Nephron progenitor cell (in vitro differentiated cells): ENCODE measurements around the gene EPHA10.
A peak's percentile ranks its signal among the peaks of the same experiment; 100 is the strongest.
"Not testable (repeated sequence)": the region's sequence is repeated elsewhere in the genome, so short reads cannot be mapped to it uniquely, and the experiment has no call there.

Experiments used
- DNase-seq: peaks from one replicate; pipeline ENCODE4 v3.0.0; 2021
- H3K27ac Mint-ChIP-seq: 2 replicates; pipeline ENCODE4 v1.8.0; 2021; ENCODE audit warnings: mild to moderate bottlenecking, moderate library complexity, mixed read lengths
- H3K27me3 Mint-ChIP-seq: 2 replicates; pipeline ENCODE4 v1.8.0; 2021; ENCODE audit warnings: mild to moderate bottlenecking, low read depth, mixed read lengths; ENCODE audit not compliant: poor library complexity
- H3K36me3 Mint-ChIP-seq: 2 replicates; pipeline ENCODE4 v1.8.0; 2021; ENCODE audit warnings: low read depth, mixed read lengths
- H3K4me1 Mint-ChIP-seq: 2 replicates; pipeline ENCODE4 v1.8.0; 2021; ENCODE audit warnings: mixed read lengths
- H3K4me3 Mint-ChIP-seq: 2 replicates; pipeline ENCODE4 v1.8.0; 2021; ENCODE audit warnings: mild to moderate bottlenecking, moderate library complexity, mixed read lengths
- H3K9me3 Mint-ChIP-seq: 2 replicates; pipeline ENCODE4 v1.8.0; 2021; ENCODE audit warnings: mild to moderate bottlenecking, moderate library complexity, mixed read lengths
- TF ChIP-seq, protein P1 (sequence below): fragments of 200-600 bp; sonication (generic); IDR thresholded peaks from 2 replicates; pipeline ENCODE4 v1.5.0; 2021; ENCODE audit warnings: antibody characterized with exemption

The EPHA10 gene

DNA sequence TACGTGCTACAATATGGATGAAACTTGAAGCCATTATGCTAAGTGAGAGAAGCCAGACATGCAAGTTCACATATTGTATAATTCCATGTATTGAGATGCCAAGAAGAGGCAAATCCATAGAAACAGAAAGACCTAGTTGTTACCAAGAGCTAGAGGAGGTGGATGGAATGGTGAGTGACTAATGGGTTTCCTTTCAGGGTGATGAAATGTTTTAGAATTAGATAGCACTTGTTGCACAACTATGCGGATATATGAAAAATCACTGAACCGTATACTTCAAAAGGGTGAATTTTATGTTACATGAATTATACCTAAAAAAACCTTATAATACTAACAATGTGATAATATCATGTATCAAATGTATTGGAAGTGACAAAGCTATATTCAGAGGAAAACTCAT is 18.1 kb downstream of the EPHA10 start:
- Mint-ChIP-seq H3K4me1 (no peaks in the 10 kb centered on the region), H3K4me3 (no peak overlapping the region), H3K36me3 (no peaks in the 10 kb centered on the region), H3K27ac (no peak overlapping the region), H3K9me3 (peaks cover 23% of the 10 kb centered on the region), H3K27me3 (peaks cover 95% of the 10 kb centered on the region)
- TF ChIP-seq, protein P1, sequence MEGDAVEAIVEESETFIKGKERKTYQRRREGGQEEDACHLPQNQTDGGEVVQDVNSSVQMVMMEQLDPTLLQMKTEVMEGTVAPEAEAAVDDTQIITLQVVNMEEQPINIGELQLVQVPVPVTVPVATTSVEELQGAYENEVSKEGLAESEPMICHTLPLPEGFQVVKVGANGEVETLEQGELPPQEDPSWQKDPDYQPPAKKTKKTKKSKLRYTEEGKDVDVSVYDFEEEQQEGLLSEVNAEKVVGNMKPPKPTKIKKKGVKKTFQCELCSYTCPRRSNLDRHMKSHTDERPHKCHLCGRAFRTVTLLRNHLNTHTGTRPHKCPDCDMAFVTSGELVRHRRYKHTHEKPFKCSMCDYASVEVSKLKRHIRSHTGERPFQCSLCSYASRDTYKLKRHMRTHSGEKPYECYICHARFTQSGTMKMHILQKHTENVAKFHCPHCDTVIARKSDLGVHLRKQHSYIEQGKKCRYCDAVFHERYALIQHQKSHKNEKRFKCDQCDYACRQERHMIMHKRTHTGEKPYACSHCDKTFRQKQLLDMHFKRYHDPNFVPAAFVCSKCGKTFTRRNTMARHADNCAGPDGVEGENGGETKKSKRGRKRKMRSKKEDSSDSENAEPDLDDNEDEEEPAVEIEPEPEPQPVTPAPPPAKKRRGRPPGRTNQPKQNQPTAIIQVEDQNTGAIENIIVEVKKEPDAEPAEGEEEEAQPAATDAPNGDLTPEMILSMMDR: no peak
- no peak for DNase-seq

DNA sequence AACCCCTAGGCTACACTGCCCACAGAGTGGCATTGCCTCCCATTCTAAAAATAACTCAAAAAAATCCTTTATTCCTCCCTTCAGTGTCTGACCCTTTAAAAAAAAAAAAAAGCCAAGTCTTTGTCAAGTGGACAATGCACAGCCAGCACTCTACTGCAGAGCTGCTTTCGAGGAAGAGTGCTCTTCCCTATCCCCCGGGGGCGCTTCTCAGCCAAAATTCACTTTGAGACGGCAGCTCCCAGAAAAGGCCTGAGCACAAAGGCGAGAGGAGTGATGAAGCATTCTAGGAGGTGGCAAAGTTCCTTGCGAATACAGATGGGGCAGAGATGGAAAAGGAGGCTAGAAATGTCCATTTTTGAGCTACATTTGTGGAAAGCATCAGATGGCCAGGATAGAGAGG is 23.3 kb downstream of the EPHA10 start:
- peaks cover 88% of the 10 kb centered on the region for H3K27me3 Mint-ChIP-seq
- no peak for DNase-seq
- no peaks in the 10 kb centered on the region for H3K4me1 Mint-ChIP-seq
- H3K27ac Mint-ChIP-seq: no peak overlapping the region
- TF ChIP-seq, protein P1: no peak
- H3K9me3 Mint-ChIP-seq: peaks cover 19% of the 10 kb centered on the region
- H3K36me3 Mint-ChIP-seq: no peaks in the 10 kb centered on the region
- H3K4me3 Mint-ChIP-seq: no peak overlapping the region

DNA sequence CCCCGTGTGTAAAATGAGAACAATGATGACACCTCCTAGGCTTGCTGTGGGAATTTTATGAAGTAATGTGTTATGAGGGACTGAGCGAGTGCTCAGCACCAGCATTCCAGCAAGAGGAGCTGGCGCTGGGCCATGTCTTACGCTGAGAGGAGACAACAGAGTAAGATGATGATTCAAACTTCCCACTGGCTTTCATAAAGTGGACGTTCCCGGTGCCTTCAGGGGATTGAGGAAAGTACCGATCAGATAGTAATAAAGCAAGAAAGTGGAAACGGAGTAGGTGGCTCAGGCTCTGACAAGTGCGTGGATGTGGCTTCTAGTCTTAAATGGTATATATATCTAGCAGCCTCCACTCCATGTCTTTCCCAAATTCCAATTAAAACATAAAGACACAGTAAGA is 23.8 kb downstream of the EPHA10 start:
- no peak for DNase-seq
- TF ChIP-seq, protein P1: no peak
- Mint-ChIP-seq H3K9me3 (peaks cover 16% of the 10 kb centered on the region), H3K27ac (no peak overlapping the region), H3K36me3 (no peaks in the 10 kb centered on the region), H3K27me3 (peaks cover 90% of the 10 kb centered on the region), H3K4me3 (no peak overlapping the region), H3K4me1 (no peaks in the 10 kb centered on the region)

DNA sequence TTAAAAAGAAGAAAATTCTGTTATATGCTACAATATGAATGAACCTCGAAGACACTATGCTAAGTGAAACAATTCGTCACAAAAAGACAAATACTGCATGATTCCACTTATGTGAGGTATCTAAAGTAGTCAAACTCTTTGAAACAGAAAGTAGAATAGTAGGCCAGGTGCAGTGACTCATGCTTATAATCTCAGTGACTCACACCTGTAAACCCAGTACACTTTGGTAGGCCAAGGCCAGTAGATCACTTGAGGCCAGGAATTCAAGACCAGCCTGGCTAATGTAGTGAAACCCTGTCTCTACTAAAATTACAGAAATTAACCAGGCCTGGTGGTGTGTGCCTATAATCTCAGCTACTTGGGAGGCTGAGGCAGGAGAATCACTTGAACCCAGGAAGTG is 25.7 kb downstream of the EPHA10 start:
- H3K4me3 Mint-ChIP-seq: no peak overlapping the region
- H3K9me3 Mint-ChIP-seq: peaks cover 12% of the 10 kb centered on the region
- peaks cover 94% of the 10 kb centered on the region for H3K27me3 Mint-ChIP-seq
- H3K27ac Mint-ChIP-seq: no peak overlapping the region
- no peaks in the 10 kb centered on the region for H3K36me3 Mint-ChIP-seq
- no peak for DNase-seq
- H3K4me1 Mint-ChIP-seq: no peaks in the 10 kb centered on the region
- TF ChIP-seq, protein P1: no peak

DNA sequence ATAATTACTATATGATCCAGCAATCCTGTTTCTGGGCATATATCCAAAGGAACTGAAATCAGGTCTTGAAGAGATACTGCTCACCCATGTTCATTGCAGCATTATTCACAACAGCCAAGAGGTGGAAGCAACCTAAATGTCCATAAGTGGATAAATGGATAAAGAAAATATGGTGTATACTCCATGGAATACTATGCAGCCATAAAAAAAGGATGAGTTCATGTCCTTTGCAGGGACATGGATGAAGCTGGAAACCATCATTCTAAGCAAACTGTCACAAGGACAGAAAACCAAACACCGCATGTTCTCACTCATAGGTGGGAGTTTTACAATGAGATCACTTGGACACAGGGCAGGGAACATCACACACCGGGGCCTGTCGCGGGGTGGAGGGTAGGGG is 26.3 kb downstream of the EPHA10 start:
- Mint-ChIP-seq H3K9me3 (peaks cover 12% of the 10 kb centered on the region), H3K27me3 (peaks cover 94% of the 10 kb centered on the region)
- not testable (repeated sequence) for H3K4me3 Mint-ChIP-seq, DNase-seq, H3K4me1 Mint-ChIP-seq, H3K36me3 Mint-ChIP-seq, H3K27ac Mint-ChIP-seq

DNA sequence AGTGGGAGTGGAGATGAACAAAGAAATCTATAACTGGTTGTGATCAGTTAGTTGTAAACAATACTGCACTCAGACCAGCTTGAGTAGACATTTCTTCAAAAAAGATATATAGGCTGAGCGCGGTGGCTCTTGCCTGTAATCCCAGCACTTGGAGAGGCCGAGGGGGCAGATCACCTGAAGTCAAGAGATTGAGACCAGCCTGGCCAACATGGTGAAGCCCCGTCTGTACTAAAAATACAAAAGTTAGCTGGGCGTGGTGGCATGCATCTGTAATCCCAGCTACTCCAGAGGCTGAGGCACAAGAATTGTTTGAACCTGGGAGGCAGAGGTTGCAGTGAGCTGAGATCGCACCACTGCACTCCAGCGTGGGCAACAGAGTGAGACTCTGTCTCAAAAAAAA is 26.9 kb downstream of the EPHA10 start:
- DNase-seq, H3K4me3 Mint-ChIP-seq, H3K4me1 Mint-ChIP-seq, H3K36me3 Mint-ChIP-seq, H3K27ac Mint-ChIP-seq: not testable (repeated sequence)
- Mint-ChIP-seq H3K9me3 (peaks cover 12% of the 10 kb centered on the region), H3K27me3 (peaks cover 94% of the 10 kb centered on the region)

DNA sequence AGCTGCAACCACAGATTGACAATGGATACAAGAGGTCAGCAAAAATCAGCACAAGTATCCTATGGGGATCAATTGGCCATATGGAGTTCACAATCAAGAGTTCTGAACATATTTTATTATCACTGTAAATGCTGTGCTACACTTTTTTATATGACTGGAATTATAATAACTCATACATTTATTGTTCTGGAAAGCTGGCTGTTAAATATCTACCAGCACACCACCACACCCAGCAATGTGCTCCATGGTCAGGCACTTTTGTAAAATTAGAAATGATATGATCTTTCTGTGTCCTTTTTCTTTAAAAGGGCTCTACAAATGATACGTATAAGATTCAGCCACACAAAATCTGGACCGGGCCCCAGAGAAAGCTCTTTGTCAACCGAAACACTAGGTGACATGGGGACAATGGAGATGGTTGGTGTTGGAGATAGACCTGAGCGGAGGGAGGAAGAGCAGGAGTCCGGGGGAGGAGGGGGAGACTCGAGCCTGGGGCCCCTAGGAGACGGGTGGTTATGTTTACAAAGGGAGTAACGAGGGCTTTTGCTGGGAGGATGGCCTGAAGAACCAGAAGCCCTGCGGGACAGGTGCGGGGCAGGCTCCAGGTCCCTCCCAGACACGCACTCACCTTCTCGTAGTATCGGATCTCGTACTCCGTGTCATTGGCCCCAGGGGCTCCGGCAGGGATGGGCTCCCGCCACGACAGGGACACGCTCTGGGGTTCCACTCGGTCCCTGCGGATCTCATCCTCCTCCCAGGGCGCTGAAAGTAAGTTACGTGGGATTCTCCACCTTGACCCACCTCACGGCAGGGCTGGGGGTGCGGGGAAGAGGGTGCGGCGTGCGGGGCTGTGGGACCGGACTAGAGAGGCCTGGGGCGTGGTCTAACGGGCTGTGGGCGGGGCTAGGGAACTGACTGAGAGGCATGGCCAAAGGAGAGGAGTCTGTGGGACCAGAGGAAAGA is 30.0 kb downstream of the EPHA10 start:
- peak; percentile 72 for DNase-seq
- Mint-ChIP-seq H3K4me3 (peak overlapping the region; percentile 65), H3K36me3 (no peaks in the 10 kb centered on the region), H3K27ac (no peak overlapping the region), H3K27me3 (peaks cover 98% of the 10 kb centered on the region), H3K9me3 (peaks cover 12% of the 10 kb centered on the region), H3K4me1 (no peaks in the 10 kb centered on the region)
- TF ChIP-seq, protein P1: no peak
